Activated T-helper 1 cell treated with anti-CD3 and anti-CD28 coated beads, Interleukin-12 subunit alpha, Interleukin-12 subunit beta, Interleukin-2, Interleukin-4 antibody, amounts not matched to agents 30 ng/mL and 10 ng/mL and 1 ng/mL, durations not matched to agents 14 hours and 24 hours and 36 hours (primary cell): ENCODE measurements around the gene RAI1. TPM values are rescaled to one million over a fixed set of nuclear protein-coding genes. Genes with fewer than 3 reads are reported as not detected.
"Not testable (repeated sequence)": the region's sequence is repeated elsewhere in the genome, so short reads cannot be mapped to it uniquely, and the experiment has no call there.

Experiments used
- DNase-seq: peaks from one replicate; pipeline ENCODE4 v3.0.0; 2021; ENCODE audit warnings: low spot score
- H3K27ac Mint-ChIP-seq: one replicate; pipeline ENCODE4 v1.8.0; 2021; ENCODE audit warnings: mild to moderate bottlenecking, mixed read lengths
- H3K27me3 Mint-ChIP-seq: one replicate; pipeline ENCODE4 v1.8.0; 2022; ENCODE audit warnings: mild to moderate bottlenecking, moderate library complexity, mixed read lengths; ENCODE audit not compliant: insufficient read depth
- H3K36me3 Mint-ChIP-seq: one replicate; pipeline ENCODE4 v1.8.0; 2021; ENCODE audit warnings: low read depth, mixed read lengths
- H3K4me1 Mint-ChIP-seq: one replicate; pipeline ENCODE4 v1.8.0; 2021; ENCODE audit warnings: low read depth, mixed read lengths
- H3K4me3 Mint-ChIP-seq: one replicate; pipeline ENCODE4 v1.8.0; 2021; ENCODE audit warnings: mild to moderate bottlenecking, moderate library complexity, mixed read lengths
- H3K9me3 Mint-ChIP-seq: one replicate; pipeline ENCODE4 v1.8.0; 2021; ENCODE audit warnings: mixed read lengths
- intact Hi-C: fragments of 100-400 bp; cut with micrococcal nuclease; formaldehyde crosslinking; loops from one replicate; pipeline ENCODE4 v1.15.1; 2024
- total RNA-seq: library from RNA; stranded (reverse); gene quantifications from 2 replicates; pipeline ENCODE4 v1.2.3, GENCODE V29; 2022

The RAI1 gene
- total RNA-seq, 1 donor from 2014 or later, result 31.1 TPM

- Mint-ChIP-seq H3K27me3 (no peaks in the 10 kb centered on the region), H3K36me3 (peaks cover 10% of the 10 kb centered on the region), H3K27ac (no peak overlapping the region), H3K4me3 (no peak overlapping the region), H3K9me3 (no peaks in the 10 kb centered on the region), H3K4me1 (peaks cover 24% of the 10 kb centered on the region)
- DNase-seq, result no peak
- intact Hi-C loops, result no loop called here
These were observed 115.5 kb downstream of the RAI1 start for GRCh38 chr17:17796787-17797061.

- DNase-seq, result no peak
- H3K9me3 Mint-ChIP-seq, result no peaks in the 10 kb centered on the region
- peaks cover 18% of the 10 kb centered on the region for H3K4me1 Mint-ChIP-seq
- intact Hi-C loops, result no loop called here
- no peak overlapping the region for H3K4me3 Mint-ChIP-seq
- H3K36me3 Mint-ChIP-seq, result peaks cover 10% of the 10 kb centered on the region
- no peaks in the 10 kb centered on the region for H3K27me3 Mint-ChIP-seq
- no peak overlapping the region for H3K27ac Mint-ChIP-seq
These were observed 116.0 kb downstream of the RAI1 start for GRCh38 chr17:17797119-17797809.

GRCh38 chr17:17798010-17798556 lies 116.8 kb downstream of the RAI1 start:
- DNase-seq, result no peak
- H3K27me3 Mint-ChIP-seq, result no peaks in the 10 kb centered on the region
- no peak overlapping the region for H3K27ac Mint-ChIP-seq
- intact Hi-C loops, result no loop called here
- peaks cover 10% of the 10 kb centered on the region for H3K4me1 Mint-ChIP-seq
- no peak overlapping the region for H3K4me3 Mint-ChIP-seq
- H3K9me3 Mint-ChIP-seq, result no peaks in the 10 kb centered on the region
- H3K36me3 Mint-ChIP-seq, result peaks cover 10% of the 10 kb centered on the region

DNA sequence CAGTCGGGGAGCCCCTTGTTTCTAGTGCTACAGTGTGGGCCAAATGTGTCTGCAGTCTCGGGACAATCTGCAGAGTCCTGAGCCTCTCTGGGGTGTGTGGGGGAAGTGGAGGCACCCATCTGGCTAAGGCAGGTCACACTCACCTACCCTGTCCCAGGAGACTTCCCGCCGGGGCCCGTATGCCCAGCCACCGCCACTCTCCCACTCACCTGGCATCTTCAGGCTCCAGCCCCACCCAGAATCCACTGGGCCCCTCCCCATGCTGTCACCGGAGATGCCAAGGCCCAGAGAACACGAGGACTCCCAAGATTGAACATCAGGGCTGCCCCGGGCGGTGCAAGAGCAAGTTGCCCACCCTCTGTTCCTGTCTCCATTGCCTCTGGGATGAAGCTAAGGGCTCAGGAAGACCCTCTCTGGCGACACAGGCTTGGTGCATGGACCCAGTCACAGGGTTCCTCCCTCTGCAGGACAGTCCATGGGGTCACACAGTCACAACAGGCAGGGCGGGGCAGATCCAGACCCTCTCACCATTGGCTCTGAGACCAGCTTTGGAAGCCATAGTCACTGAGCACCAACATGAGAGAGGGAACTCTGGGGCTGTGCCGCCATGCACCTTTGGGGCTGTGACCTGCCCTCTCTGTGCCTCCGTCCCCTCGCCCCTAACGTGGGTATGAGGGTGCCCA lies 117.5 kb downstream of the RAI1 start:
- H3K36me3 Mint-ChIP-seq, result peaks cover 7% of the 10 kb centered on the region
- intact Hi-C loops, result no loop called here
- H3K4me1 Mint-ChIP-seq, result peaks cover 4% of the 10 kb centered on the region
- H3K27me3 Mint-ChIP-seq, result no peaks in the 10 kb centered on the region
- no peak for DNase-seq
- H3K27ac Mint-ChIP-seq, result no peak overlapping the region
- H3K4me3 Mint-ChIP-seq, result no peak overlapping the region
- H3K9me3 Mint-ChIP-seq, result no peaks in the 10 kb centered on the region

DNA sequence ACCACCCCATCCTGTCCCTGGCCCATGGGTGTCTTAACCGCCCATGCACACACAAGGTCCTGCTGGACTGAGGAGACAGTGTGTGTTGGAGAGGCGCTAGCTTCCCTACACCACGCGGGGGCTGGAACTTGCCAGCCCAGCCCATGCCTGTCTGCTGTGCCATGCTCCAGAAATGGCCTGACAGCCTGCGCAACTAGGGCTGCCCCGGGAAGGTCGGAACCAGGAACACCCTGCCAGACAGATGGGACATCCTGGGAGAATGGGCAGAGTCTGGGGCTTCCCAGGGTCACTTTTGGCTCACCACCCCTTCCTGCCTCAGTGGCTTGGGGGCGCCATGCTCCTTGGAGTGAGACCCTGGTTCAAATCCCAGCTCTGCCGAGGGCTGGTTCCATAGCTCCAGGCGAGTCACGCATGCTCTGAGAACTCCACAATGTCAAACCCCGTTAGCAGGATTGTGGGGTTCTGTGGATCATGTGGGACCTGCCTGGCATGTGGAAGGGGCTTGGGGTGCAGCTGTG lies 119.3 kb downstream of the RAI1 start:
- intact Hi-C loops, result no loop called here
- H3K9me3 Mint-ChIP-seq, result no peaks in the 10 kb centered on the region
- H3K27ac Mint-ChIP-seq, result no peak overlapping the region
- H3K27me3 Mint-ChIP-seq, result no peaks in the 10 kb centered on the region
- no peak overlapping the region for H3K4me3 Mint-ChIP-seq
- no peaks in the 10 kb centered on the region for H3K4me1 Mint-ChIP-seq
- DNase-seq, result no peak
- H3K36me3 Mint-ChIP-seq, result peaks cover 6% of the 10 kb centered on the region

DNA sequence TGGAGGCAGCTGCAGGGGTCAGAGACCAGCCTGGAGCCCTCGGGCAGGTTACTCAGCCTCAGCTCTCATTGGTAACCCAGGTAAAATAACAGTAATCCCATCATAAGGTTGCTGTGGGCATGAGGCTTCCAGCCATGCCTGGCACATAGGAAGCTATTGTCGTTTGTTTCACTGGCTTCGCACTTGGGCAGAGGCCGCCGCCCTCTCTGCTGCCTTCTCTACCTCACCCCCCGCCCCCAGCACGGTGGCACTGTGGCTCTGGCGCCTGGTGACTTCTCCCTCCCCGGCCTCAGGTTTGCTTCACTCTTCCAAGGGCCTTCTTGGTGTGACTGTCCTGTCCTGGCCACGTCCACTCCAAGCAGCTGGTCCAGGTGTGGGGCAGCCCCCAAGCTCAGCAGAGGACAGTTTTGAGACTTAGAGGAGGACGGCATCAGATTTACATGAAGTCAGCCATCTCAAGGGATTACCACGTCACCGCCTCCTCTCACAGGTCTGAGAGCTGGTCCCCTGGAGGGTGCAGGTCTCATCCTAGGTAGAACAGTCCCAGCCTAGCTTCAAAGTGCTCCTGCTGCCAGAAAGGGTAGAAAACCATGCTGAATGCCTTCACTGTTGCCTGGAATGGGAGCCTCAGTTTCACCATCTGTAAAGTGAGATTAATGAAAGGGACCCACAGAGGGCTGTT lies 120.7 kb downstream of the RAI1 start:
- no peaks in the 10 kb centered on the region for H3K4me1 Mint-ChIP-seq
- no peak overlapping the region for H3K4me3 Mint-ChIP-seq
- H3K27ac Mint-ChIP-seq, result no peak overlapping the region
- H3K9me3 Mint-ChIP-seq, result no peaks in the 10 kb centered on the region
- H3K36me3 Mint-ChIP-seq, result peaks cover 13% of the 10 kb centered on the region
- intact Hi-C loops, result no loop called here
- no peak for DNase-seq
- no peaks in the 10 kb centered on the region for H3K27me3 Mint-ChIP-seq

DNA sequence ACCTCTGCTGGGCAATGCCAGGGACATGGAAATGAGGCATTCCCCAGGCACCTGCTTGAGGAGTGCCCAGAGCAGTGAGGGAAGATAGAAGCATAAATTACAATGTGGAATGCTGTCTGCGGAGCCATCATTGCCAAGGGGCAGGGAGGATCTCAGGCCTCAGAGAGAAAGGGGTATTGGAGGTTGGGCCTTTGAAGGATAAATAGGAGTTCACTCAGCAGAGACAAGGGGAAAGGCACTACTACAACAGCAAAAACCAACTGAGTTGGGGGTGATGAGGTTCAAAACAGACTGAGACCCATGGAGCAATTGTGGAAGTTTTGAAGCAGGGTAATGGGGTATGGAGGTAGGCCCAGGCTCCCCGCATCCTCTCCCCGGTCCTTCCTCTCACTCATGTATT lies 122.7 kb downstream of the RAI1 start:
- H3K4me3 Mint-ChIP-seq, result no peak overlapping the region
- no peak for DNase-seq
- peaks cover 14% of the 10 kb centered on the region for H3K36me3 Mint-ChIP-seq
- no peaks in the 10 kb centered on the region for H3K27me3 Mint-ChIP-seq
- H3K4me1 Mint-ChIP-seq, result peaks cover 5% of the 10 kb centered on the region
- intact Hi-C loops, result no loop called here
- peak overlapping the region; percentile 70 for H3K27ac Mint-ChIP-seq
- H3K9me3 Mint-ChIP-seq, result no peaks in the 10 kb centered on the region

- H3K36me3 Mint-ChIP-seq, result peaks cover 14% of the 10 kb centered on the region
- H3K27ac Mint-ChIP-seq, result peak overlapping the region; percentile 52
These were observed 124.3 kb downstream of the RAI1 start for GRCh38 chr17:17805575-17805974.

DNA sequence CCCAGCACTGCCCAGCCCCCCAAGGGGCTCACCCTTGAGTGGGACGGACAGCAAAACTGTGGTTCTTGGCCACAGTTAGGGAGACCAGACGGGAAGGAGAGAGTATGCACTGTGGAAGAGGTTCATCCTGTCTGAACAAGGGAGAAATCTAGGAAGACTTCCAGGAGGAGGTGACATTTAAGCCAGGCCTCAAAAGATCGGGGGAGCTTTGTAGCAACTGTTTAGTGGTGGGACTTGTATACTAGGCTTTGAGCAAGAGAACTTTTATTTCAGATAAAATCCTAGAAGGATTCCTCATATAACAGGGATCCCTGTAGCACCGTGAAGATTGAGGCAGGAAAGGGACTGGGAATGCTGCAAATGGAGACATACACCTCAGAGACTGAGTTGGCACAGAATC lies 124.8 kb downstream of the RAI1 start:
- intact Hi-C loops, result no loop called here
- H3K36me3 Mint-ChIP-seq, result peaks cover 16% of the 10 kb centered on the region
- no peak overlapping the region for H3K4me3 Mint-ChIP-seq
- no peaks in the 10 kb centered on the region for H3K27me3 Mint-ChIP-seq
- no peak for DNase-seq
- peak overlapping the region; percentile 52 for H3K27ac Mint-ChIP-seq
- H3K9me3 Mint-ChIP-seq, result no peaks in the 10 kb centered on the region
- H3K4me1 Mint-ChIP-seq, result peaks cover 5% of the 10 kb centered on the region

More at GRCh38 chr17:17805575-17805974, 124.3 kb downstream of the RAI1 start:
- Mint-ChIP-seq H3K9me3 (no peaks in the 10 kb centered on the region), H3K4me1 (peaks cover 5% of the 10 kb centered on the region), H3K4me3 (no peak overlapping the region), H3K27me3 (no peaks in the 10 kb centered on the region)
- no peak for DNase-seq
- intact Hi-C loops, result no loop called here

DNA sequence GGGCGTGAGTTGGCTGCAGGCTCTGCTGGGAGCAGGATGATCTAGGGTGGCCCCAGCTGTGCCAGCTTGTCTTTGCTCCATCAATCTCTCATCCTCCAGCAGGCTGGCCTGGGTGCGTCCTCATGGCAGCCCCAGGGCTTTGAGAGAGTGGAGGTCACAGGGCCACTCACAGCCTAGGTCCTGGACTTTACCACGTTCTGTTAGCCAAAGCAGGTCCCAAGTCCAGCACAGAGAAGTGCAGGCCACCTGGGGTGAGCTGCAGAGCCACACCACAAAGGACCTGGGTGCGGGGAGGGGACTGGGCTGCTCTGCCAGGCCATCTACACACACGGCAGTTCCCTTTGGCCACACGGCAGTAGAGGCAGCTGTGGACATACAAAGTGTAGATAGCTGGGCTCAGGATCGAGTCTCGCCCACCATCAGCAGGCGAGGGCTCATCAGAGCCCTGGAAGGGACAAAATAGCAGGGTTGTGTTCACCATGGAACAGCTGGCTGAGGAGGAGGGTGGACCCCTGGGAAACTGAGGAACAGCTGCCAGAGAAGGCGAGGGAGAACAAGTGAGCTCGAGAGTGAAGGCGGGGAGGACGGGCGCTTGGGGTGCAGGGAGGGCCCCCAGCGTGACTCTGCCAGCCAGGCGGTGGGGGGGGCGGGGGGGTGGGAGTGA lies 125.5 kb downstream of the RAI1 start:
- no peaks in the 10 kb centered on the region for H3K27me3 Mint-ChIP-seq
- intact Hi-C loops, result no loop called here
- no peaks in the 10 kb centered on the region for H3K9me3 Mint-ChIP-seq
- no peak overlapping the region for H3K27ac Mint-ChIP-seq
- H3K4me3 Mint-ChIP-seq, result no peak overlapping the region
- H3K36me3 Mint-ChIP-seq, result peaks cover 18% of the 10 kb centered on the region
- peaks cover 5% of the 10 kb centered on the region for H3K4me1 Mint-ChIP-seq
- DNase-seq, result no peak

DNA sequence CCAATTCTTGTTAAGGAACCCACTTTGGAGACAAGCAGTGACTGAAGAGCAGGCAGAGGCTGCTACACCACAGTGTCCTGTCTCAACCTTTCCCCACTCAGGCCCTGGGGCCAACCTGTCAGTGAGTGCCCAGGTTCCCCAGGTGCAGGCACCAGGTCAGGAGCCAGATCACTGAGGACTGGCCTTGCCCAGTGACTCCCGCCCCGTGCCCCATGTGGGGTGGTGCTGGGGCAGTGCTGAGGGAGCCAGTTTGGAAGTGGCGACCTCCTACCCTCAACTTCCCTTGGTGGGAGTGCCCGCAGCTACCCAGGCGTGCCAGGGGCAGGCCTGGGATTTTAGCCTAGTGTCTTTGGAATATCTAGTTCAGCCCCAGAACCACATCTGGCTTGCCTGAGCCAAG lies 126.2 kb downstream of the RAI1 start:
- no peaks in the 10 kb centered on the region for H3K27me3 Mint-ChIP-seq
- H3K27ac Mint-ChIP-seq, result no peak overlapping the region
- DNase-seq, result no peak
- peaks cover 5% of the 10 kb centered on the region for H3K4me1 Mint-ChIP-seq
- intact Hi-C loops, result no loop called here
- H3K36me3 Mint-ChIP-seq, result peaks cover 25% of the 10 kb centered on the region
- no peaks in the 10 kb centered on the region for H3K9me3 Mint-ChIP-seq
- no peak overlapping the region for H3K4me3 Mint-ChIP-seq

- H3K27ac Mint-ChIP-seq, H3K4me3 Mint-ChIP-seq, H3K9me3 Mint-ChIP-seq, H3K27me3 Mint-ChIP-seq, intact Hi-C loops, DNase-seq, H3K4me1 Mint-ChIP-seq: not testable (repeated sequence)
- peaks cover 25% of the 10 kb centered on the region for H3K36me3 Mint-ChIP-seq
These were observed 126.9 kb downstream of the RAI1 start for GRCh38 chr17:17808200-17808599.
